Activated T-helper 17 cell treated with anti-CD3 and anti-CD28 coated beads, Interleukin-2, amount 50 U/mL, for 72 hours (primary cell): ENCODE measurements around the gene PANK2. TPM values are rescaled to one million over a fixed set of nuclear protein-coding genes. Genes with fewer than 3 reads are reported as not detected.

Experiments
- total RNA-seq, 2 donors: library from RNA; stranded (reverse); gene quantifications; one replicate each; pipeline ENCODE4 v1.2.3, GENCODE V29; 2022

PANK2 gene
- total RNA-seq, 2 donors from 2014 or later: 61.1 to 64.3 TPM

Other genes starting within 250 kb of the PANK2 start
- not detected for gene GFRA4, start 226.0 kb upstream of the PANK2 start, total RNA-seq
- not detected for gene ADAM33, start 207.4 kb upstream of the PANK2 start, total RNA-seq
- gene SIGLEC1, start 176.8 kb upstream of the PANK2 start, total RNA-seq: not detected
- not detected for gene HSPA12B, start 156.7 kb upstream of the PANK2 start, total RNA-seq
- 10 to 100 TPM; 40.7 to 66.0 TPM for gene ADISSP, start 121.6 kb upstream of the PANK2 start, total RNA-seq
- under 1 TPM; 0.24 TPM for gene SPEF1, start 107.9 kb upstream of the PANK2 start, total RNA-seq
- 10 to 100 TPM; 42.3 to 82.1 TPM for gene CENPB, start 102.6 kb upstream of the PANK2 start, total RNA-seq
- 100 to 1,000 TPM in 1 of 2 donors, 10 to 100 TPM in 1; 86.7 to 117 TPM for gene CDC25B, start 93.1 kb upstream of the PANK2 start, total RNA-seq
- gene AP5S1, start 68.8 kb upstream of the PANK2 start, total RNA-seq: 10 to 100 TPM; 10.8 to 14.8 TPM
- 10 to 100 TPM; 27.9 to 34.4 TPM for gene MAVS, start 42.6 kb upstream of the PANK2 start, total RNA-seq
- 10 to 100 TPM; 20.1 to 47.9 TPM for gene RNF24, start 126.2 kb downstream of the PANK2 start, total RNA-seq